Upper lobe of left lung (tissue), 4 donors: Measurements from ENCODE around the gene NHLRC4.

Experiments used
- POLR2A ChIP-seq, 4 donors: fragments of 450-650 bp; IDR thresholded peaks; one replicate each; pipeline ENCODE4 v1.5.1; 2016 to 2017; ENCODE audit warnings: antibody characterized with exemption in 4 of 4, mild to moderate bottlenecking in 2 of 4
- TF ChIP-seq, protein P1 (sequence below), 6 experiments: fragments of 450-650 bp in 4 of 6; fragments of 200-600 bp in 2 of 6; sonication (generic) in 2 of 6; IDR thresholded peaks; one replicate each; pipeline ENCODE4 v1.5.1; 2016 to 2019; ENCODE audit warnings: antibody characterized with exemption in 6 of 6

DNA sequence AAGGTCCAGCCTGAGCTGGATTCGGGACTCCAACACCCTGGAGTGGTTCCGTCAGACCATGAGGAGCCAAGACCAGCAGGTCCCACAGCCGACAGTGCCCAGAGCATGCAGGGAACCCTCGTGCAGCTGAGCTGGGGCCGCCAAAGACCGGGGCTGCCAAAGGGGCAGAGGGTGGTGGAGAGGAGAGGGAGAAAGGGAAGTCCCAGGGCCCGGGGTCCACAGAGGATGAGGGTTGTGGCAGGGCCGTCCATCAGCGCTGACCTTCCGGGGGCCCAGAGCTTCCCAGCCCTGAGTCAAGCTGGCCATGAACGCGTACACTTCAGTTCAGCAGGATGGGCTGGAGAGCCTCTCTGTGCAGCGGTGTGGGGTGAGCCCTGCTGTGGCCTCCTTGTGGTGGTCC, 46.0 kb upstream of the NHLRC4 start:
- TF ChIP-seq, protein P1, sequence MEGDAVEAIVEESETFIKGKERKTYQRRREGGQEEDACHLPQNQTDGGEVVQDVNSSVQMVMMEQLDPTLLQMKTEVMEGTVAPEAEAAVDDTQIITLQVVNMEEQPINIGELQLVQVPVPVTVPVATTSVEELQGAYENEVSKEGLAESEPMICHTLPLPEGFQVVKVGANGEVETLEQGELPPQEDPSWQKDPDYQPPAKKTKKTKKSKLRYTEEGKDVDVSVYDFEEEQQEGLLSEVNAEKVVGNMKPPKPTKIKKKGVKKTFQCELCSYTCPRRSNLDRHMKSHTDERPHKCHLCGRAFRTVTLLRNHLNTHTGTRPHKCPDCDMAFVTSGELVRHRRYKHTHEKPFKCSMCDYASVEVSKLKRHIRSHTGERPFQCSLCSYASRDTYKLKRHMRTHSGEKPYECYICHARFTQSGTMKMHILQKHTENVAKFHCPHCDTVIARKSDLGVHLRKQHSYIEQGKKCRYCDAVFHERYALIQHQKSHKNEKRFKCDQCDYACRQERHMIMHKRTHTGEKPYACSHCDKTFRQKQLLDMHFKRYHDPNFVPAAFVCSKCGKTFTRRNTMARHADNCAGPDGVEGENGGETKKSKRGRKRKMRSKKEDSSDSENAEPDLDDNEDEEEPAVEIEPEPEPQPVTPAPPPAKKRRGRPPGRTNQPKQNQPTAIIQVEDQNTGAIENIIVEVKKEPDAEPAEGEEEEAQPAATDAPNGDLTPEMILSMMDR (IDR thresholded peaks at IDR 0.05), result no peak
- TF ChIP-seq POLR2A (IDR thresholded peaks at IDR 0.05), result no peak
